Measurements from ENCODE around the gene ZBTB16. TPM values are rescaled to one million over a fixed set of nuclear protein-coding genes. Genes with fewer than 3 reads are reported as not detected.

Gene ZBTB16
- total RNA-seq, 4 donors from 2014 or later, result 10.4 to 137 (median 18.8) TPM

DNA sequence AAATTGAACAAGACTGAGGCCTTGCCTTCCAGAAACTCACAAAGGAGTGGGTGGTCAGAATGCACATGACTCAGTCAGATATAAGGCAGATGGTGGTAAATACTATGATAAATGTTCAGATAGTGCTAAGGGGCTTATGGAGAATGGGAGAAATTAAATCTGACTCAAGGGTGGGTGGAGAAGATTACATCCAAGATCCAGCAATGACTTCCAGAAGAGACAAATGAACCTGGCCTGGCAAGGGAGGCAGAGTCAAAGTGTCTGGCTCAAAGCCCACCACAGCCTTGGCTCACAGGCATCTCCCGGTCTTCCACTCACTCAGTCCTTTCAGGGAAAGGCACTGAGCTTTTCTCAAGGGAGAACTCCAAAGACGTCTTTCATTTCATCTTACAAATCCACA is 6.1 kb upstream of the ZBTB16 start:
- peaks cover 0 to 30% (median 0%) of the 10 kb centered on the region in 3 donors for H3K4me1 ChIP-seq
- no peaks in the 10 kb centered on the region for H3K9me3 ChIP-seq
- TF ChIP-seq POLR2A (IDR thresholded peaks at IDR 0.05) (no peak), CTCF (IDR thresholded peaks at IDR 0.05) (no peak)
- H3K27ac ChIP-seq, result no peak overlapping the region
- no peak overlapping the region for H3K4me3 ChIP-seq
- H3K27me3 ChIP-seq, result peaks cover 0 to 22% (median 0%) of the 10 kb centered on the region in 4 donors
- no peaks in the 10 kb centered on the region for H3K36me3 ChIP-seq
- WGBS, 2 donors, result 73 to 78% methylated on average over 2 of the region's 2 CpGs
- no peak for DNase-seq
- intact Hi-C loops (cut with DNase I), result no loop called here

GRCh38 chr11:114054806-114055205 is 4.7 kb upstream of the ZBTB16 start:
- 65 to 69% methylated on average over 3 of the region's 3 CpGs for WGBS, 2 donors
- Histone ChIP-seq H3K27me3 (peaks cover 0 to 36% (median 0%) of the 10 kb centered on the region in 4 donors), H3K9me3 (no peaks in the 10 kb centered on the region), H3K27ac (no peak overlapping the region), H3K4me3 (no peak overlapping the region), H3K4me1 (peaks cover 0 to 44% (median 3%) of the 10 kb centered on the region in 3 donors), H3K36me3 (no peaks in the 10 kb centered on the region)
- TF ChIP-seq POLR2A (IDR thresholded peaks at IDR 0.05) (no peak), CTCF (IDR thresholded peaks at IDR 0.05) (no peak)
- intact Hi-C loops (cut with DNase I), result no loop called here
- DNase-seq, result no peak

GRCh38 chr11:114056409-114056808 is 3.1 kb upstream of the ZBTB16 start:
- no peaks in the 10 kb centered on the region for H3K9me3 ChIP-seq
- TF ChIP-seq POLR2A (IDR thresholded peaks at IDR 0.05) (no peak), CTCF (IDR thresholded peaks at IDR 0.05) (no peak)
- H3K36me3 ChIP-seq, result no peaks in the 10 kb centered on the region
- no peak overlapping the region for H3K27ac ChIP-seq
- intact Hi-C loops (cut with DNase I), result no loop called here
- no peak for DNase-seq
- peaks cover 0 to 52% (median 0%) of the 10 kb centered on the region in 4 donors for H3K27me3 ChIP-seq
- H3K4me1 ChIP-seq, result peaks cover 0 to 57% (median 3%) of the 10 kb centered on the region in 3 donors
- H3K4me3 ChIP-seq, result no peak overlapping the region

DNA sequence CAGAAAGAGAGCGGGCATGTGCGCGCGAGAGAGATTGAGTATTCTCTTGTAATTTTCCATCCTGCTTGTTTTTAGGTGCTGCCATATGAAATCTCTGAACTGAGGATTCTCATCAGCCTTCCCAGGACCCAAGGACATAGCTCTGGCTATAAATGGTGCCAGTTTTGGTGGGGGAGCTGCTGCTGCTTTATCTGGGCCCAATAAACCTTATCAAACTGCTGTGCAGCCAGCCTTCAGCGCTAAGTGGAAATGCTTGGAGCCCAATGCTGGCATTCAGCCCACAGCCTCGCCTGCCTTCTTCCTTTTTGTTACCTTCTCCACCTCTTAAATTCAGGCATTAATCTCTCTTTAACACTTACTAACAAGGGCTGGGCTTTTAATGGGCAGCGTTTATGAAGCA is 2.4 kb upstream of the ZBTB16 start:
- intact Hi-C loops (cut with DNase I), result no loop called here
- peaks cover 0 to 59% (median 0%) of the 10 kb centered on the region in 4 donors for H3K27me3 ChIP-seq
- TF ChIP-seq POLR2A (IDR thresholded peaks at IDR 0.05), result no peak
- TF ChIP-seq CTCF (IDR thresholded peaks at IDR 0.05), result no peak
- H3K9me3 ChIP-seq, result no peaks in the 10 kb centered on the region
- no peaks in the 10 kb centered on the region for H3K36me3 ChIP-seq
- no peak for DNase-seq
- 66 to 82% methylated on average over 7 of the region's 7 CpGs for WGBS, 2 donors
- peaks cover 0 to 60% (median 3%) of the 10 kb centered on the region in 3 donors for H3K4me1 ChIP-seq
- no peak overlapping the region for H3K27ac ChIP-seq
- H3K4me3 ChIP-seq, result no peak overlapping the region

- peak overlapping the region in 1 of 4 donors; percentile 95 for H3K27ac ChIP-seq
- peaks cover 0 to 60% (median 6%) of the 10 kb centered on the region in 3 donors for H3K4me1 ChIP-seq
- DNase-seq, result no peak
- no peaks in the 10 kb centered on the region for H3K9me3 ChIP-seq
- TF ChIP-seq POLR2A (IDR thresholded peaks at IDR 0.05) (no peak), CTCF (IDR thresholded peaks at IDR 0.05) (no peak)
- intact Hi-C loops (cut with DNase I), result no loop called here
- WGBS, 2 donors, result 41 to 90% methylated on average over 1 of the region's 1 CpG
- peaks cover 0 to 4% (median 0%) of the 10 kb centered on the region in 3 donors for H3K36me3 ChIP-seq
- H3K4me3 ChIP-seq, result no peak overlapping the region
- peaks cover 0 to 64% (median 0%) of the 10 kb centered on the region in 4 donors for H3K27me3 ChIP-seq
Observed at GRCh38 chr11:114057605-114058004, 1.9 kb upstream of the ZBTB16 start.

Measured in esophagus squamous epithelium (tissue), 5 donors.